Measurements from ENCODE around the gene RHOT2. TPM values are rescaled to one million over a fixed set of nuclear protein-coding genes. Genes with fewer than 3 reads are reported as not detected.

RHOT2 gene
- total and polyA plus RNA-seq, 2 of the 8 experiments (the other 6 are each of a cell fraction or from before 2014, with no cell fraction given): 149 to 194 TPM

DNA sequence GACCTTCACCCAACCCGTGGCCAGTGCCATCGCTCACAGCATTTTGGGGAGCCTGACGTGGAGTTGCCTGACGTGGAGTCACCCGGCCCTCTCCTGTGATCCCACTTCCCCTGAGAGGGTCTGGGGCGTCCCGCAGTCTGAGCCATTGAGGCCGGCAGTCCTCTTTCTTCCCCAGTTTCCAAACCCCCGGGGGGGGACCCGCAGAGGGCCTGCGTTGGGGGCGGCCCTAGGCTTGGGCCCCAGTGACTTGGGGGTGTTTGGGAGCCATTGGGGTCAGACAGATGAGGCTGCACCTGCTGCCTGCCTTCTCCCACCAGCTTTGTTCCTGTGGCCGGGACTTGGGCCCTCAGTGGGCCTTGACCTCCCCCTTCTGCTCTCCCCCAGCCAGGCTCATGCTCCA lies 1.7 kb downstream of the RHOT2 start:
- H4K20me1 ChIP-seq (replicated peaks in 1 of 2; ENCODE audit: control insufficient read depth in 1 of 2, insufficient read depth in 2 of 2, low read length in 2 of 2): peaks cover 5 to 30% of the 10 kb centered on the region in 2 experiments
- peaks cover 0 to 10% (median 8%) of the 10 kb centered on the region in 4 experiments; a peak in 6 of 7 replicates for H3K4me1 ChIP-seq (replicated peaks in 1 of 4; ENCODE audit: control insufficient read depth in 3 of 4, insufficient read depth in 4 of 4, low read length in 3 of 4)
- H3K23me2 ChIP-seq (ENCODE audit: low read depth, low read length): peaks cover 5% of the 10 kb centered on the region; the same call in 1 of the 2 replicates
- H2BK5ac ChIP-seq (ENCODE audit: low read depth, low read length): no peak overlapping the region
- 83% methylated on average over 10 of the region's 13 CpGs; no CpG with 5 or more reads in 1 of the 2 experiments for WGBS, 2 experiments (ENCODE audit: extremely low coverage in 1 of 2, insufficient coverage in 1 of 2, insufficient read length in 1 of 2, insufficient replicate concordance in 2 of 2, low coverage in 1 of 2, low lambda C conversion rate in 2 of 2, missing lambda C conversion rate in 1 of 2)
- FAIRE-seq: no peak
- no peak overlapping the region for H4K5ac ChIP-seq (ENCODE audit: insufficient read length, low read depth, low read length)
- no peaks in the 10 kb centered on the region for H3K9me3 ChIP-seq (ENCODE audit: insufficient read depth in 2 of 2, low read depth in 1 of 2, low read length in 1 of 2)
- no peak overlapping the region for H3K27ac ChIP-seq (ENCODE audit: low read depth, low read length)
- H2AK5ac ChIP-seq (ENCODE audit: low read depth, low read length): no peak overlapping the region
- no peaks in the 10 kb centered on the region for H3K27me3 ChIP-seq (replicated peaks in 1 of 4; ENCODE audit: control insufficient read depth in 3 of 4, extremely low read depth in 1 of 4, insufficient read depth in 3 of 4, low read length in 3 of 4)
- peaks cover 13% of the 10 kb centered on the region for H3K79me1 ChIP-seq (ENCODE audit: low read depth, low read length)
- H2AFZ ChIP-seq (ENCODE audit: low read length): no peak overlapping the region
- H2BK20ac ChIP-seq (ENCODE audit: low read length): no peak overlapping the region
- H3K36me3 ChIP-seq (ENCODE audit: control insufficient read depth in 2 of 4, insufficient read depth in 4 of 4, low read length in 3 of 4): peaks cover 14 to 44% (median 33%) of the 10 kb centered on the region in 4 experiments
- H4K8ac ChIP-seq (ENCODE audit: extremely low read depth, insufficient read depth, low read length): no peak overlapping the region
- H2BK120ac ChIP-seq (replicated peaks; ENCODE audit: low read depth, low read length): no peak overlapping the region
- no peak overlapping the region for H3K14ac ChIP-seq (ENCODE audit: insufficient read length)
- H3K9ac ChIP-seq (replicated peaks in 1 of 4; ENCODE audit: extremely low read depth in 1 of 4, low read depth in 3 of 4, low read length in 3 of 4): no peak overlapping the region
- no peak for DNase-seq (ENCODE audit: low read depth in 1 of 2, low spot score in 2 of 2)
- H3K23ac ChIP-seq (ENCODE audit: insufficient read length): no peak overlapping the region
- no peak overlapping the region for H2BK15ac ChIP-seq (ENCODE audit: low read length)
- no peak overlapping the region for H3K4ac ChIP-seq (replicated peaks; ENCODE audit: insufficient read length, low read depth, low read length)
- ChIA-PET CTCF (ENCODE audit: partially characterized antibody) (interaction anchor here (1.3 to 12.0 kb wide), 3 partner anchors 18 to 144 kb away, joined by 3 to 104 read pairs (median 75); partner anchors contain the start of genes WDR24 and WDR90), POLR2A (ENCODE audit: partially characterized antibody) (interaction anchor here (17.4 kb wide), 1 partner anchor 9 kb away, joined by 214 read pairs; the partner anchor contains the start of genes JMJD8, RHBDL1 and STUB1)
- no peak overlapping the region for H4K91ac ChIP-seq (replicated peaks; ENCODE audit: insufficient read length, low read length)
- H3K18ac ChIP-seq (ENCODE audit: extremely low read depth, low read length): no peak overlapping the region
- no peak overlapping the region for H3K56ac ChIP-seq (replicated peaks; ENCODE audit: insufficient read length, low read depth, low read length)
- H3K4me3 ChIP-seq (ENCODE audit: extremely low read depth in 1 of 4, insufficient read depth in 2 of 4, low read depth in 3 of 4, low read length in 4 of 4): no peak overlapping the region
- no peak overlapping the region for H2BK12ac ChIP-seq (ENCODE audit: low read depth, low read length)
- peak overlapping the region in 1 of 2 experiments; percentile 46; a peak in 1 of 4 replicates for H3K4me2 ChIP-seq (ENCODE audit: insufficient read depth in 1 of 2, low read depth in 2 of 2, low read length in 2 of 2)
- H3K79me2 ChIP-seq (ENCODE audit: control insufficient read depth in 1 of 2, insufficient read depth in 2 of 2, low read length in 2 of 2): peaks cover 0 to 13% of the 10 kb centered on the region in 2 experiments; a peak in 1 of 4 replicates
- no peak for TF ChIP-seq EZH2 (IDR thresholded peaks at IDR 0.05; ENCODE audit: low read depth, low read length, severe bottlenecking)
- TF ChIP-seq BRCA1 (IDR thresholded peaks at IDR 0.05; ENCODE audit: low read depth, low read length): no peak
- TF ChIP-seq, protein P1, sequence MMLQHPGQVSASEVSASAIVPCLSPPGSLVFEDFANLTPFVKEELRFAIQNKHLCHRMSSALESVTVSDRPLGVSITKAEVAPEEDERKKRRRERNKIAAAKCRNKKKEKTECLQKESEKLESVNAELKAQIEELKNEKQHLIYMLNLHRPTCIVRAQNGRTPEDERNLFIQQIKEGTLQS (IDR thresholded peaks at IDR 0.05; ENCODE audit: insufficient read depth, low read depth, low read length): no peak
- TF ChIP-seq JUN (IDR thresholded peaks at IDR 0.05; ENCODE audit: low read depth, low read length): no peak
- TF ChIP-seq RBBP5 (IDR thresholded peaks at IDR 0.05; ENCODE audit: borderline replicate concordance, low read depth, low read length): no peak
- no peak for TF ChIP-seq HDAC6 (IDR thresholded peaks at IDR 0.05; ENCODE audit: low read depth, low read length)
- TF ChIP-seq FOSL1 (IDR thresholded peaks at IDR 0.05; ENCODE audit: insufficient read depth, low read depth, low read length): no peak
- no peak for TF ChIP-seq SIRT6 (IDR thresholded peaks at IDR 0.05; ENCODE audit: low read length)
- no peak for TF ChIP-seq SP4 (IDR thresholded peaks at IDR 0.05; ENCODE audit: low read length)
- no peak for TF ChIP-seq GABPA (IDR thresholded peaks at IDR 0.05; ENCODE audit: borderline replicate concordance, insufficient read depth, low read length)
- TF ChIP-seq, protein P2, sequence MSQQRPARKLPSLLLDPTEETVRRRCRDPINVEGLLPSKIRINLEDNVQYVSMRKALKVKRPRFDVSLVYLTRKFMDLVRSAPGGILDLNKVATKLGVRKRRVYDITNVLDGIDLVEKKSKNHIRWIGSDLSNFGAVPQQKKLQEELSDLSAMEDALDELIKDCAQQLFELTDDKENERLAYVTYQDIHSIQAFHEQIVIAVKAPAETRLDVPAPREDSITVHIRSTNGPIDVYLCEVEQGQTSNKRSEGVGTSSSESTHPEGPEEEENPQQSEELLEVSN (IDR thresholded peaks at IDR 0.05): no peak
- no peak for TF ChIP-seq POLR2A (IDR thresholded peaks at IDR 0.05; ENCODE audit: control extremely low read depth in 1 of 2, low read depth in 2 of 2, low read length in 2 of 2)
- no peak for TF ChIP-seq RFX5 (IDR thresholded peaks at IDR 0.05; ENCODE audit: borderline replicate concordance, low read depth, low read length)

All from H1 (cell line).